WTC11 (cell line): ENCODE measurements around the gene SLC27A2.

Experiments
- FOXJ3 ChIP-seq: sonication (generic); formaldehyde crosslinking; IDR thresholded peaks from 2 replicates; pipeline ENCODE4 v1.9.0; 2021; ENCODE audit warnings: missing genetic modification reagents, mild to moderate bottlenecking, borderline replicate concordance
- NR3C1 ChIP-seq: sonication (generic); formaldehyde crosslinking; conservative IDR thresholded peaks from 2 replicates; pipeline ENCODE4 v1.8.1; 2023; ENCODE audit warnings: low read depth, mild to moderate bottlenecking, missing genetic modification reagents
- TCF7 ChIP-seq: sonication (generic); formaldehyde crosslinking; IDR thresholded peaks from 2 replicates; pipeline ENCODE4 v1.8.0; 2022; ENCODE audit warnings: mild to moderate bottlenecking, low read depth, missing genetic modification reagents, moderate library complexity
- TEAD1 ChIP-seq: sonication (generic); formaldehyde crosslinking; IDR thresholded peaks from 2 replicates; pipeline ENCODE4 v1.8.0; 2022; ENCODE audit warnings: mild to moderate bottlenecking, missing genetic modification reagents
- ZNF121 ChIP-seq: sonication (generic); formaldehyde crosslinking; IDR thresholded peaks from 2 replicates; pipeline ENCODE4 v1.8.0; 2023; ENCODE audit warnings: missing genetic modification reagents
- ZNF232 ChIP-seq: sonication (generic); formaldehyde crosslinking; IDR thresholded peaks from 2 replicates; pipeline ENCODE4 v1.8.0; 2022; ENCODE audit warnings: mild to moderate bottlenecking, missing genetic modification reagents
- TF ChIP-seq, protein P1 (sequence below): fragments of 200-600 bp; IDR thresholded peaks from 2 replicates; pipeline ENCODE4 v1.8.0; 2022; ENCODE audit warnings: antibody characterized with exemption
- TF ChIP-seq, protein P2 (sequence below): sonication (generic); formaldehyde crosslinking; IDR thresholded peaks from 2 replicates; pipeline ENCODE4 v1.8.1; 2022; ENCODE audit warnings: low read depth, mild to moderate bottlenecking, moderate library complexity, missing genetic modification reagents, borderline replicate concordance
- TF ChIP-seq, protein P3 (sequence below): sonication (generic); formaldehyde crosslinking; IDR thresholded peaks from 2 replicates; pipeline ENCODE4 v1.8.0; 2022; ENCODE audit warnings: mild to moderate bottlenecking, missing genetic modification reagents
- TF ChIP-seq, protein P4 (sequence below): sonication (generic); formaldehyde crosslinking; IDR thresholded peaks from 2 replicates; pipeline ENCODE4 v1.8.1; 2023; ENCODE audit warnings: mild to moderate bottlenecking, moderate library complexity, missing genetic modification reagents
- TF ChIP-seq, protein P5 (sequence below): sonication (generic); formaldehyde crosslinking; IDR thresholded peaks from 2 replicates; pipeline ENCODE4 v1.8.1; 2023; ENCODE audit warnings: mild to moderate bottlenecking, missing genetic modification reagents, borderline replicate concordance
- TF ChIP-seq, protein P6 (sequence below): sonication (generic); formaldehyde crosslinking; IDR thresholded peaks from 2 replicates; pipeline ENCODE4 v1.8.1; 2023; ENCODE audit warnings: mild to moderate bottlenecking, missing genetic modification reagents

DNA sequence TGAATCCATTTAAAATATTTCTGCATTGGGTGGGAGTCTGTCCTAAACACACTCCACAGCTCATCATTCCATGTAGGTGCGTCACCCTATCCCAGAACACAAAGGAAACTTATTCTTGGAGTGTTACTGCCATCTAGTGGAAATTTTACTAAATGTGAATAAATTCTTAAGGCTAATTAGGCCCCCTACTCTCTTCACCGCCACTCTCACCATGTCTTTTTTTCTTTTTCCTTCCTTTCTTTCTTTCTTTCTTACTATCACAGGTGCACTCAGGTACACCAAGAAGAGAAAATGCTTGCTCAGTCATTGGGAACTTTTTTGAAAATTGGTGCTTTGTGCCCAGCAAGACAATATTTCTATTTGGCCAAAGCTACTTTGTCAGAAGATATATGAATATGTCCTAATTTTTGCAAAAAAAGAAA, 36.5 kb upstream of the SLC27A2 start:
- TF ChIP-seq, protein P1, sequence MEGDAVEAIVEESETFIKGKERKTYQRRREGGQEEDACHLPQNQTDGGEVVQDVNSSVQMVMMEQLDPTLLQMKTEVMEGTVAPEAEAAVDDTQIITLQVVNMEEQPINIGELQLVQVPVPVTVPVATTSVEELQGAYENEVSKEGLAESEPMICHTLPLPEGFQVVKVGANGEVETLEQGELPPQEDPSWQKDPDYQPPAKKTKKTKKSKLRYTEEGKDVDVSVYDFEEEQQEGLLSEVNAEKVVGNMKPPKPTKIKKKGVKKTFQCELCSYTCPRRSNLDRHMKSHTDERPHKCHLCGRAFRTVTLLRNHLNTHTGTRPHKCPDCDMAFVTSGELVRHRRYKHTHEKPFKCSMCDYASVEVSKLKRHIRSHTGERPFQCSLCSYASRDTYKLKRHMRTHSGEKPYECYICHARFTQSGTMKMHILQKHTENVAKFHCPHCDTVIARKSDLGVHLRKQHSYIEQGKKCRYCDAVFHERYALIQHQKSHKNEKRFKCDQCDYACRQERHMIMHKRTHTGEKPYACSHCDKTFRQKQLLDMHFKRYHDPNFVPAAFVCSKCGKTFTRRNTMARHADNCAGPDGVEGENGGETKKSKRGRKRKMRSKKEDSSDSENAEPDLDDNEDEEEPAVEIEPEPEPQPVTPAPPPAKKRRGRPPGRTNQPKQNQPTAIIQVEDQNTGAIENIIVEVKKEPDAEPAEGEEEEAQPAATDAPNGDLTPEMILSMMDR: peak; percentile 40; the same call in 1 of the 2 replicates
- TF ChIP-seq ZNF121 (CRISPR knock-in tag) (no peak), TEAD1 (CRISPR knock-in tag) (no peak), FOXJ3 (CRISPR knock-in tag) (no peak), TCF7 (CRISPR knock-in tag) (no peak), NR3C1 (CRISPR knock-in tag) (no peak), ZNF232 (CRISPR knock-in tag) (no peak)
- TF ChIP-seq, protein P2, sequence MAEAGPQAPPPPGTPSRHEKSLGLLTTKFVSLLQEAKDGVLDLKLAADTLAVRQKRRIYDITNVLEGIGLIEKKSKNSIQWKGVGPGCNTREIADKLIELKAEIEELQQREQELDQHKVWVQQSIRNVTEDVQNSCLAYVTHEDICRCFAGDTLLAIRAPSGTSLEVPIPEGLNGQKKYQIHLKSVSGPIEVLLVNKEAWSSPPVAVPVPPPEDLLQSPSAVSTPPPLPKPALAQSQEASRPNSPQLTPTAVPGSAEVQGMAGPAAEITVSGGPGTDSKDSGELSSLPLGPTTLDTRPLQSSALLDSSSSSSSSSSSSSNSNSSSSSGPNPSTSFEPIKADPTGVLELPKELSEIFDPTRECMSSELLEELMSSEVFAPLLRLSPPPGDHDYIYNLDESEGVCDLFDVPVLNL: no peak
- TF ChIP-seq, protein P3, sequence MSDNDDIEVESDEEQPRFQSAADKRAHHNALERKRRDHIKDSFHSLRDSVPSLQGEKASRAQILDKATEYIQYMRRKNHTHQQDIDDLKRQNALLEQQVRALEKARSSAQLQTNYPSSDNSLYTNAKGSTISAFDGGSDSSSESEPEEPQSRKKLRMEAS: no peak
- TF ChIP-seq, protein P4, sequence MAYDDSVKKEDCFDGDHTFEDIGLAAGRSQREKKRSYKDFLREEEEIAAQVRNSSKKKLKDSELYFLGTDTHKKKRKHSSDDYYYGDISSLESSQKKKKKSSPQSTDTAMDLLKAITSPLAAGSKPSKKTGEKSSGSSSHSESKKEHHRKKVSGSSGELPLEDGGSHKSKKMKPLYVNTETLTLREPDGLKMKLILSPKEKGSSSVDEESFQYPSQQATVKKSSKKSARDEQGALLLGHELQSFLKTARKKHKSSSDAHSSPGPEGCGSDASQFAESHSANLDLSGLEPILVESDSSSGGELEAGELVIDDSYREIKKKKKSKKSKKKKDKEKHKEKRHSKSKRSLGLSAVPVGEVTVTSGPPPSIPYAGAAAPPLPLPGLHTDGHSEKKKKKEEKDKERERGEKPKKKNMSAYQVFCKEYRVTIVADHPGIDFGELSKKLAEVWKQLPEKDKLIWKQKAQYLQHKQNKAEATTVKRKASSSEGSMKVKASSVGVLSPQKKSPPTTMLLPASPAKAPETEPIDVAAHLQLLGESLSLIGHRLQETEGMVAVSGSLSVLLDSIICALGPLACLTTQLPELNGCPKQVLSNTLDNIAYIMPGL (CRISPR knock-in tag): no peak
- TF ChIP-seq, protein P5, sequence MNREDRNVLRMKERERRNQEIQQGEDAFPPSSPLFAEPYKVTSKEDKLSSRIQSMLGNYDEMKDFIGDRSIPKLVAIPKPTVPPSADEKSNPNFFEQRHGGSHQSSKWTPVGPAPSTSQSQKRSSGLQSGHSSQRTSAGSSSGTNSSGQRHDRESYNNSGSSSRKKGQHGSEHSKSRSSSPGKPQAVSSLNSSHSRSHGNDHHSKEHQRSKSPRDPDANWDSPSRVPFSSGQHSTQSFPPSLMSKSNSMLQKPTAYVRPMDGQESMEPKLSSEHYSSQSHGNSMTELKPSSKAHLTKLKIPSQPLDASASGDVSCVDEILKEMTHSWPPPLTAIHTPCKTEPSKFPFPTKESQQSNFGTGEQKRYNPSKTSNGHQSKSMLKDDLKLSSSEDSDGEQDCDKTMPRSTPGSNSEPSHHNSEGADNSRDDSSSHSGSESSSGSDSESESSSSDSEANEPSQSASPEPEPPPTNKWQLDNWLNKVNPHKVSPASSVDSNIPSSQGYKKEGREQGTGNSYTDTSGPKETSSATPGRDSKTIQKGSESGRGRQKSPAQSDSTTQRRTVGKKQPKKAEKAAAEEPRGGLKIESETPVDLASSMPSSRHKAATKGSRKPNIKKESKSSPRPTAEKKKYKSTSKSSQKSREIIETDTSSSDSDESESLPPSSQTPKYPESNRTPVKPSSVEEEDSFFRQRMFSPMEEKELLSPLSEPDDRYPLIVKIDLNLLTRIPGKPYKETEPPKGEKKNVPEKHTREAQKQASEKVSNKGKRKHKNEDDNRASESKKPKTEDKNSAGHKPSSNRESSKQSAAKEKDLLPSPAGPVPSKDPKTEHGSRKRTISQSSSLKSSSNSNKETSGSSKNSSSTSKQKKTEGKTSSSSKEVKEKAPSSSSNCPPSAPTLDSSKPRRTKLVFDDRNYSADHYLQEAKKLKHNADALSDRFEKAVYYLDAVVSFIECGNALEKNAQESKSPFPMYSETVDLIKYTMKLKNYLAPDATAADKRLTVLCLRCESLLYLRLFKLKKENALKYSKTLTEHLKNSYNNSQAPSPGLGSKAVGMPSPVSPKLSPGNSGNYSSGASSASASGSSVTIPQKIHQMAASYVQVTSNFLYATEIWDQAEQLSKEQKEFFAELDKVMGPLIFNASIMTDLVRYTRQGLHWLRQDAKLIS (CRISPR knock-in tag): no peak
- TF ChIP-seq, protein P6, sequence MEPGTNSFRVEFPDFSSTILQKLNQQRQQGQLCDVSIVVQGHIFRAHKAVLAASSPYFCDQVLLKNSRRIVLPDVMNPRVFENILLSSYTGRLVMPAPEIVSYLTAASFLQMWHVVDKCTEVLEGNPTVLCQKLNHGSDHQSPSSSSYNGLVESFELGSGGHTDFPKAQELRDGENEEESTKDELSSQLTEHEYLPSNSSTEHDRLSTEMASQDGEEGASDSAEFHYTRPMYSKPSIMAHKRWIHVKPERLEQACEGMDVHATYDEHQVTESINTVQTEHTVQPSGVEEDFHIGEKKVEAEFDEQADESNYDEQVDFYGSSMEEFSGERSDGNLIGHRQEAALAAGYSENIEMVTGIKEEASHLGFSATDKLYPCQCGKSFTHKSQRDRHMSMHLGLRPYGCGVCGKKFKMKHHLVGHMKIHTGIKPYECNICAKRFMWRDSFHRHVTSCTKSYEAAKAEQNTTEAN: no peak
